Stimulated activated CD4-positive, alpha-beta T cell treated with anti-CD3 and anti-CD28 coated beads, Interleukin-2, amount 100 ng/mL, for 24 hours (primary cell): ENCODE data around the gene SPOPL.

Experiments
- DNase-seq, 2 donors: peaks; one replicate each; pipeline ENCODE4 v3.0.0-alpha.2; 2020

The SPOPL gene

GRCh38 chr2:138610201-138610953, 108.8 kb downstream of the SPOPL start:
- no peak for DNase-seq

- DNase-seq = no peak
Observed at GRCh38 chr2:138615257-138615656, 113.7 kb downstream of the SPOPL start.

GRCh38 chr2:138617026-138617425, 115.5 kb downstream of the SPOPL start:
- DNase-seq = no peak

GRCh38 chr2:138618971-138619370, 117.4 kb downstream of the SPOPL start:
- no peak for DNase-seq

- no peak for DNase-seq
Observed at GRCh38 chr2:138620431-138620830, 118.9 kb downstream of the SPOPL start.

- no peak for DNase-seq
Observed at GRCh38 chr2:138621139-138621538, 119.6 kb downstream of the SPOPL start.

GRCh38 chr2:138622613-138623012, 121.0 kb downstream of the SPOPL start:
- no peak for DNase-seq
